HG02938 (cell line): ENCODE results near the gene RAB8A.

Experiments used
- ATAC-seq: cut with Tn5 transposase; IDR thresholded peaks from one replicate; pipeline ENCODE4 v1.9.1; 2021; ENCODE audit warnings: mild to moderate bottlenecking, moderate library complexity; ENCODE audit not compliant: unreplicated experiment

The RAB8A gene

GRCh38 chr19:16111909-16112752 lies 442 bp downstream of the RAB8A start:
- ATAC-seq: no peak

- ATAC-seq: no peak
Observed at GRCh38 chr19:16112778-16113177, 1.1 kb downstream of the RAB8A start.

GRCh38 chr19:16113727-16114126 lies 2.0 kb downstream of the RAB8A start:
- ATAC-seq: no peak

GRCh38 chr19:16115301-16116039 lies 3.8 kb downstream of the RAB8A start:
- ATAC-seq: no peak

- ATAC-seq: no peak
Observed at GRCh38 chr19:16116067-16116466, 4.4 kb downstream of the RAB8A start.

GRCh38 chr19:16117594-16118033 lies 5.9 kb downstream of the RAB8A start:
- ATAC-seq: no peak

GRCh38 chr19:16118489-16119033 lies 6.9 kb downstream of the RAB8A start:
- peak; percentile 81 for ATAC-seq

- ATAC-seq: peak; percentile 2
Observed at GRCh38 chr19:16119075-16119857, 7.6 kb downstream of the RAB8A start.

DNA sequence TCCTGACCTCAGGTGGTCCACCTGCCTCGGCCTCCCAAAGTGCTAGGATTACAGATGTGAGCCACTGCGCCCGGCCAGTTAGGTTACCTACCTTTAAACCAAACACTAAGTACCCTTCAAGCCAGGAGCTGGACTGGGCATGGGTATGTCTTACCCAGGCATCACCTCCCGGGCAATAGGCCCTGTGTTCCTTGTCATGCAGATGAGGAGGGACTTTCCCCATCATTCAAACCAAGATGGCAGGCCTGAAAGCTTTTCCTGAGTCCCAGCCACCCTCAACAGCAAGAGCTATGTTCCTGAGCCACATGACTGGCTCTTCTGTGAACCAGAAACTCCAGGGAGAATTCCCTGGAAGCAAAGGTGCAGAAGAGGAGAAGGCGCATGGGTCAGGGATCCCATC lies 9.5 kb downstream of the RAB8A start:
- ATAC-seq: no peak

- no peak for ATAC-seq
Observed at GRCh38 chr19:16121967-16122366, 10.3 kb downstream of the RAB8A start.

DNA sequence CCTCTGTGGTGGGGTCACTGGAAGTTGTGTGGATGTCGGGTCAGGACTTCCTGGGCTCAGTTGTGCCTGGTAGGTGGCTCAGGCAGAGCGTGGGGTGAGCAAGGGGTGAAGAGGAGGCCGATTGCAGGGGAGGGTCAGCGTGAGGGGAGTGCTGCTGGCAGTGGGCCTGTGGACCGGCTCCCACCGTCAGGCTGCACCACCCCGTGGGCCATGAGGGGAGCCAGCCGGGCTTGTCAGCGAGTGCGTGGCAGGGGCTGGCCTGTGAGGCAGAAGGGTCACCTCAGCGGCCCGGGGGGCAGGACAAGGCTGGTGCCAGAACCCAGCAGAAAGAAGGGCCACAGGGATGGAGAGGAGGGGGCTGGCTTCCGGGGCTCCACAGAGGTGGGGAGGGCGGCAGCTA lies 13.3 kb downstream of the RAB8A start:
- ATAC-seq: no peak

DNA sequence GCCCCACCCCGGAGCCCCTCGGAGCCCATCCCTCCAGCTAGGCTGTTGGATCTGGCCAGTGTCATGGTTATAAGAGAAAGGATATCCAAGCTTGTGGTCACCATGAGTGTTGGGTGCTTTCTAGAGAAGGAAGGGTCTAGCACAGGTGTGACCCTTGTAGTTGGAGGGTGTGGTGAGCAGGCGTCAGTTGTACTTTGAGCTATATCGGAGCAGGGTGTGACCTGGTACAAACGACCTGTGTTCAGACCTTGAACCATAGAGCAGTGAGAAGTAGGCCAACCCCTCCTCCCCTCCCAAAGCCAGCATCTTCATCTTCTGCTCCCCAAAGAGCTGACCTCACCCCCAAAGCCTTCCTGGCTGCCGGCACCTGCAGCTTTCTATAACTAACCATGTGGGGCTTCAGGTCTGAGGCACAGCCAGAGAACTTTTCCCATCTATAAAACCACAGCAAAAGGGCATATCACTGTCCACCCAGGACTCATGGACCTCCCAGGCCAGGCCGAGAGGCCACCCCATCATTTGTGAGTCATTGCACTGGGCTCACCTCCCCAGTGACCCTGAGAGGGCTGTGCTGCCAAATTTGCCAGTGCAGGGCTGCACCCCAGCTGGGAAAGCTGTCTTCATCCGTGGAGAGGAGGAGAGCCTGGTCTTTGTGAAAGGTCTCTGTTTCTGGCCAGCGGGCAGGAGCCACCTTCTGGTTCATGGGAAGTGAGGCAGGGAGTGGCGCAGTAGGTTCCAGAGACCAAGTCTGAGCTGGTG lies 14.2 kb downstream of the RAB8A start:
- no peak for ATAC-seq

- no peak for ATAC-seq
Observed at GRCh38 chr19:16127080-16127479, 15.4 kb downstream of the RAB8A start.

- no peak for ATAC-seq
Observed at GRCh38 chr19:16127776-16128371, 16.2 kb downstream of the RAB8A start.

DNA sequence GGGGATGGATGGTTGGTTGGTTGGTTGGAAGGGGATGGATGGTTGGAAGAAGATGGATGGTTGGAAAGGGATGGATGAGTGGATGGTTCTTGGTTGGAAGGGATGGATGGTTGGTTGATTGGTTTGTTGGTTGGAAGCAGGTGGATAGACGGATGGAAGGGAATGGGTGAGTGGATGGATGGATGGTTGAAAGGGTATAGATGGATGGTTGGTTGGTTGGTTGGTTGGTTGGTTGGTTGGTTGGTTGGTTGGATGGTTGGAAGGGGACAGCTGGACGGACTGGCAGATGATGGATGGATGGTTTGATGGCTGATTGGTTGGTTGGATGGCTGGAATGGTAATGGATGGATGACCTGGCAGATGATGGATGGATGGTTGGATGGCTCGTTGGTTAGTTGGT lies 20.0 kb downstream of the RAB8A start:
- no peak for ATAC-seq

GRCh38 chr19:16133818-16134217 lies 22.1 kb downstream of the RAB8A start:
- no peak for ATAC-seq

DNA sequence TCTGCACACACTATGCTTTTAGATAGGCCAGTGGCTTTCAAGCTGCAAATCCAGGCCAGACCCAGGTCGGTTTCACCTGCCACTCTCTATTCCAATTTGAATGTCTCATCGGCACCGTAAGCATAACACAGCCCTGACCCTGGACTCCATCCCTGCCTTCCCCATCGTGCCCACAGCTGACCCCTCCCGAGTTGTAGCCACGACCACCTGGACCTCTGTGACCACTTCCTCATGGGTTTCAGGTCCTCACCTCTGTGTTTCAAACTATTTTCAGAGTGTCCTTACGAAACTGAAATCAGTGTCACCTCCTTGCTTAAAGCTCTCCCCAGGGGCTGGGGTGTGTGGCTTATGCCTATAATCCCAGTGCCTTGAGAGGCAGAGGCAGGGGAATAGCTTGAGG lies 22.8 kb downstream of the RAB8A start:
- no peak for ATAC-seq

DNA sequence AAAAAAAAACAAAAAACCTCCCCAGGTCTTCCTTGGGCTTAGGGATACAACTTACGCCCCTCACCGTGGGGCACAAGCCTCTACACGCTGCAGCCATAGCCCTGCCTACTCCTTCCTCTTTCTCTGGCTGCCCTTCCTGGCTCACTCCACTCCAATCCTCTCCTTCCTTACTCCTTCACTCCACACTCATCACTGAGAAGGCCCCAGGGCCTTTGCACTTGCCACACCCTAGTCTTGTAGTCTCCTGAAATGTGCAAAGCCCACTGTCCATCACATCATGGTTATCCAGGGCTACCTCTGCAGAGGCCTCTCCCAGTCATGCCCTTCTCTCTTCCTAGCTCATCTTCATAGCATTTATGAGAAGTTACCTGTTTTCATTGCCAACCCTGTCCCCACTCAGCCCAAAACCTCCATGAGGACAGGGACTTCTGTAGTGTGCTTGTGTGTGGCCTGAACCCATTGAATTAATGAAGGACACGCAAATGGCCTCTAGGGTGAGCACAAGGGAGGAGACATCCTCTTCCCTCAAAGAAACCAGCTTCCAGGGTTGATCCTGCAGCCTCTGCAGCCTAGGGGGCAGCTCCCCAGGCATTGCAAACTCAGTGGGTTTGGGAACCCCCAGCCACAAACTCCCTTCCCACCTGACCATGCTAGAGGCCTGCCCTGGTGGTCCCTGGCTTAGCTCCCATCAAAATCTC lies 23.9 kb downstream of the RAB8A start:
- ATAC-seq: no peak
